Smooth muscle cell (in vitro differentiated cells): ENCODE results near the gene MRTFB. TPM values are rescaled to one million over a fixed set of nuclear protein-coding genes. Genes with fewer than 3 reads are reported as not detected.

Experiments used
- DNase-seq: peaks from one replicate; lab custom pipeline; 2025; ENCODE audit not compliant: unreplicated experiment; lab: John Stamatoyannopoulos, UW
- H2AFZ ChIP-seq: fragments of 200-600 bp; sonication (generic); 2 replicates; pipeline ENCODE4 v1.6.0; 2016; ENCODE audit warnings: antibody characterized with exemption, low read depth, mild to moderate bottlenecking
- H3F3A ChIP-seq: fragments of 200-600 bp; sonication (generic); 2 replicates; pipeline ENCODE4 v1.6.0; 2017; ENCODE audit warnings: antibody characterized with exemption, low read depth
- H3K27ac ChIP-seq: fragments of 200-600 bp; sonication (generic); 2 replicates; pipeline ENCODE4 v1.5.1; 2016; ENCODE audit warnings: low read depth, mild to moderate bottlenecking
- H3K27me3 ChIP-seq: fragments of 200-600 bp; sonication (generic); 2 replicates; pipeline ENCODE4 v1.6.1; 2016; ENCODE audit warnings: low read depth, mild to moderate bottlenecking
- H3K36me3 ChIP-seq: fragments of 200-600 bp; sonication (generic); 2 replicates; pipeline ENCODE4 v1.5.1; 2016; ENCODE audit warnings: low read depth
- H3K4me1 ChIP-seq: fragments of 200-600 bp; sonication (generic); 2 replicates; pipeline ENCODE4 v1.5.1; 2016; ENCODE audit warnings: low read depth
- H3K4me2 ChIP-seq: fragments of 200-600 bp; sonication (generic); 2 replicates; pipeline ENCODE4 v1.6.0; 2016; ENCODE audit warnings: mild to moderate bottlenecking
- H3K4me3 ChIP-seq: fragments of 200-600 bp; sonication (generic); 2 replicates; pipeline ENCODE4 v1.5.1; 2016; ENCODE audit warnings: mild to moderate bottlenecking
- H3K79me2 ChIP-seq: fragments of 200-600 bp; sonication (generic); 2 replicates; pipeline ENCODE4 v1.6.0; 2016; ENCODE audit warnings: low read depth, mild to moderate bottlenecking
- H3K9ac ChIP-seq: fragments of 200-600 bp; sonication (generic); 2 replicates; pipeline ENCODE4 v1.6.0; 2016; ENCODE audit warnings: low read depth
- H3K9me3 ChIP-seq: fragments of 200-600 bp; sonication (generic); replicated peaks from 2 replicates; pipeline ENCODE4 v1.5.1; 2016; ENCODE audit warnings: low read depth
- H4K20me1 ChIP-seq: fragments of 200-600 bp; sonication (generic); 2 replicates; pipeline ENCODE4 v1.6.0; 2016; ENCODE audit warnings: low read depth
- CTCF ChIP-seq: fragments of 200-600 bp; sonication (generic); IDR thresholded peaks from 2 replicates; pipeline ENCODE4 v1.5.1; 2017; ENCODE audit warnings: borderline replicate concordance, mild to moderate bottlenecking, antibody characterized with exemption; ENCODE audit not compliant: insufficient read depth, poor library complexity, severe bottlenecking
- WGBS: methylation state at CpG from one replicate; pipeline ENCODE4 v1.1.7; 2016; ENCODE audit warnings: low lambda C conversion rate; 5-methylcytosine and 5-hydroxymethylcytosine counted together
- polyA plus RNA-seq: library from polyadenylated mRNA; unstranded; fragments of >200 nt; fragmentation: Nextera tagmentation; extraction: Ambion mirVana; gene quantifications from 2 replicates; pipeline ENCODE4 v1.2.1, GENCODE V29; 2016
- total RNA-seq: library from RNA; depleted of rRNA; stranded (reverse); fragments of >200 nt; gene quantifications from 2 replicates; pipeline ENCODE4 v1.2.3, GENCODE V29; 2014

MRTFB gene
- total and polyA plus RNA-seq, 2 experiments from 2014 or later = 6.8 to 22.6 TPM

- no peak for DNase-seq
- no peak overlapping the region for H3K9ac ChIP-seq
- no peak overlapping the region for H3K4me2 ChIP-seq
- TF ChIP-seq CTCF = no peak
- peaks cover 7% of the 10 kb centered on the region for H3K4me1 ChIP-seq
- no peaks in the 10 kb centered on the region for H3K36me3 ChIP-seq
- H2AFZ ChIP-seq = no peak overlapping the region
- H3K4me3 ChIP-seq = no peak overlapping the region
- no peaks in the 10 kb centered on the region for H3K9me3 ChIP-seq
- no peaks in the 10 kb centered on the region for H3K27me3 ChIP-seq
- 77% methylated on average over 6 of the region's 6 CpGs for WGBS
- peaks cover 79% of the 10 kb centered on the region for H3K79me2 ChIP-seq
- no peaks in the 10 kb centered on the region for H3F3A ChIP-seq
- no peak overlapping the region for H3K27ac ChIP-seq
- peaks cover 70% of the 10 kb centered on the region for H4K20me1 ChIP-seq
Observed at GRCh38 chr16:14088155-14088753, 17.1 kb downstream of the MRTFB start.

GRCh38 chr16:14089283-14089823 lies 18.2 kb downstream of the MRTFB start:
- Histone ChIP-seq H3K36me3 (no peaks in the 10 kb centered on the region), H3F3A (no peaks in the 10 kb centered on the region), H4K20me1 (peaks cover 70% of the 10 kb centered on the region), H3K4me2 (no peak overlapping the region), H3K79me2 (peaks cover 78% of the 10 kb centered on the region), H3K27ac (no peak overlapping the region), H3K9ac (no peak overlapping the region), H3K4me1 (peaks cover 10% of the 10 kb centered on the region), H3K9me3 (no peaks in the 10 kb centered on the region), H2AFZ (no peak overlapping the region), H3K4me3 (no peak overlapping the region), H3K27me3 (no peaks in the 10 kb centered on the region)
- WGBS = 95% methylated on average over 1 of the region's 1 CpG
- DNase-seq = no peak
- no peak for TF ChIP-seq CTCF

- no peak for TF ChIP-seq CTCF
- H3K4me1 ChIP-seq = peaks cover 7% of the 10 kb centered on the region
- no peak overlapping the region for H3K4me2 ChIP-seq
- H2AFZ ChIP-seq = no peak overlapping the region
- H3K4me3 ChIP-seq = no peak overlapping the region
- H3K27ac ChIP-seq = no peak overlapping the region
- no peaks in the 10 kb centered on the region for H3K27me3 ChIP-seq
- no peaks in the 10 kb centered on the region for H3K9me3 ChIP-seq
- no peak for DNase-seq
- no peaks in the 10 kb centered on the region for H3K36me3 ChIP-seq
- H3K9ac ChIP-seq = no peak overlapping the region
- H4K20me1 ChIP-seq = peaks cover 78% of the 10 kb centered on the region
- no peaks in the 10 kb centered on the region for H3F3A ChIP-seq
- peaks cover 65% of the 10 kb centered on the region for H3K79me2 ChIP-seq
Observed at GRCh38 chr16:14092561-14092960, 21.4 kb downstream of the MRTFB start.
